GM23338 (cell line): ENCODE data around the gene CDKAL1. TPM values are rescaled to one million over a fixed set of nuclear protein-coding genes. Genes with fewer than 3 reads are reported as not detected.

Source experiments
- ATAC-seq: fragments of 200-7000 bp; cut with Tn5 transposase; 3 replicates; pipeline ENCODE4 v1.9.1; 2020
- DNase-seq: peaks from one replicate; pipeline ENCODE4 v3.0.0-alpha.2; 2015; ENCODE audit warnings: low spot score
- H2AFZ ChIP-seq: fragments of 200-600 bp; sonication (generic); 2 replicates; pipeline ENCODE4 v1.8.0; 2016; ENCODE audit warnings: antibody characterized with exemption, mild to moderate bottlenecking, moderate library complexity
- H3F3A ChIP-seq: fragments of 200-600 bp; sonication (generic); replicated peaks from 2 replicates; pipeline ENCODE4 v1.8.0; 2017; ENCODE audit warnings: antibody characterized with exemption, mixed run types, low read depth
- H3K27ac ChIP-seq: fragments of 200-600 bp; sonication (generic); 2 replicates; pipeline ENCODE4 v1.6.1; 2016; ENCODE audit warnings: low read depth
- H3K27me3 ChIP-seq: fragments of 200-600 bp; sonication (generic); 2 replicates; pipeline ENCODE4 v1.8.0; 2016; ENCODE audit warnings: mild to moderate bottlenecking, mixed run types, moderate library complexity; ENCODE audit not compliant: insufficient read depth
- H3K36me3 ChIP-seq: fragments of 200-600 bp; sonication (generic); 2 replicates; pipeline ENCODE4 v1.8.0; 2016; ENCODE audit warnings: mild to moderate bottlenecking; ENCODE audit not compliant: insufficient read depth
- H3K4me1 ChIP-seq: fragments of 200-600 bp; sonication (generic); 2 replicates; pipeline ENCODE4 v1.8.0; 2016; ENCODE audit warnings: mild to moderate bottlenecking, moderate library complexity; ENCODE audit not compliant: insufficient read depth
- H3K4me2 ChIP-seq: fragments of 200-600 bp; sonication (generic); 2 replicates; pipeline ENCODE4 v1.7.1; 2017; ENCODE audit warnings: mixed run types
- H3K4me3 ChIP-seq: fragments of 200-600 bp; sonication (generic); 2 replicates; pipeline ENCODE4 v1.6.1; 2016; ENCODE audit warnings: mixed run types
- H3K79me2 ChIP-seq: fragments of 200-600 bp; sonication (generic); replicated peaks from 2 replicates; pipeline ENCODE4 v1.8.0; 2017; ENCODE audit warnings: mild to moderate bottlenecking; ENCODE audit not compliant: insufficient read depth
- H3K9me2 ChIP-seq: fragments of 200-600 bp; sonication (generic); 2 replicates; pipeline ENCODE4 v1.8.0; 2017; ENCODE audit not compliant: insufficient read depth
- H4K20me1 ChIP-seq: fragments of 200-600 bp; sonication (generic); replicated peaks from 2 replicates; pipeline ENCODE4 v1.8.0; 2017; ENCODE audit warnings: mild to moderate bottlenecking; ENCODE audit not compliant: insufficient read depth
- H3K27ac Mint-ChIP-seq: 2 replicates; pipeline ENCODE4 v1.8.0; 2020; ENCODE audit warnings: inconsistent platforms, mild to moderate bottlenecking, moderate library complexity, mixed read lengths
- H3K27me3 Mint-ChIP-seq: 3 replicates; pipeline ENCODE4 v1.8.0; 2022; ENCODE audit warnings: low read depth, mild to moderate bottlenecking, moderate library complexity, mixed read lengths, inconsistent platforms; ENCODE audit not compliant: insufficient read depth, poor library complexity
- H3K36me3 Mint-ChIP-seq: 3 replicates; pipeline ENCODE4 v1.8.0; 2021; ENCODE audit warnings: low read depth, mild to moderate bottlenecking, inconsistent platforms, moderate library complexity, mixed read lengths
- H3K4me1 Mint-ChIP-seq: 3 replicates; pipeline ENCODE4 v1.8.0; 2020; ENCODE audit warnings: mild to moderate bottlenecking, inconsistent platforms, mixed read lengths
- H3K4me3 Mint-ChIP-seq: 3 replicates; pipeline ENCODE4 v1.8.0; 2021; ENCODE audit warnings: moderate library complexity, mild to moderate bottlenecking, inconsistent platforms, mixed read lengths
- H3K9me3 Mint-ChIP-seq: 3 replicates; pipeline ENCODE4 v1.8.0; 2020; ENCODE audit warnings: moderate library complexity, mild to moderate bottlenecking, inconsistent platforms, mixed read lengths
- CTCF ChIP-seq, 2 experiments: fragments of 200-600 bp in 1 of 2; sonication (generic) in 1 of 2; conservative IDR thresholded peaks; 2 replicates each; pipeline versions ENCODE4 v1.5.1 to v1.6.1; 2016 to 2017; ENCODE audit warnings: antibody characterized with exemption in 2 of 2, low read depth in 2 of 2, mild to moderate bottlenecking in 2 of 2, moderate library complexity in 1 of 2
- EZH2phosphoT487 ChIP-seq: fragments of 200-600 bp; sonication (generic); IDR thresholded peaks from one replicate; pipeline ENCODE4 v1.8.1; 2018; ENCODE audit warnings: antibody characterized with exemption; ENCODE audit not compliant: unreplicated experiment
- ZNF462 ChIP-seq: fragments of 250-450 bp; sonication (Bioruptor Pico); IDR thresholded peaks from 2 replicates; pipeline ENCODE4 v1.5.0; 2020; ENCODE audit warnings: mild to moderate bottlenecking, moderate library complexity
- polyA plus RNA-seq: library from polyadenylated mRNA; unstranded; fragments of >200 nt; fragmentation: Nextera tagmentation; extraction: Ambion mirVana; gene quantifications from 2 replicates; pipeline ENCODE4 v1.2.1, GENCODE V29; 2016
- total RNA-seq: library from RNA; depleted of rRNA; stranded (reverse); fragments of >200 nt; shearing (Covaris generic); gene quantifications from 2 replicates; pipeline ENCODE4 v1.2.3, GENCODE V29; 2014

Gene CDKAL1
- total and polyA plus RNA-seq, 2 experiments from 2014 or later, result 17.8 to 35.0 TPM

GRCh38 chr6:21228411-21228810 lies 694.2 kb downstream of the CDKAL1 start:
- H3K36me3 ChIP-seq, result no peaks in the 10 kb centered on the region
- Mint-ChIP-seq H3K27ac (no peak overlapping the region), H3K27me3 (peaks cover 3% of the 10 kb centered on the region), H3K36me3 (peaks cover 14% of the 10 kb centered on the region; the same call in 2 of the 3 replicates), H3K9me3 (no peaks in the 10 kb centered on the region; the same call in 2 of the 3 replicates), H3K4me3 (no peak overlapping the region), H3K4me1 (peaks cover 7% of the 10 kb centered on the region)
- no peaks in the 10 kb centered on the region for H3K4me1 ChIP-seq
- H3K9me2 ChIP-seq, result 0 out of 2 replicates have a peak, but pooled peaks cover 4% of the 10 kb centered on the region
- H3F3A ChIP-seq, result no peaks in the 10 kb centered on the region
- no peak overlapping the region for H3K4me2 ChIP-seq
- no peak for ATAC-seq
- no peaks in the 10 kb centered on the region for H3K27me3 ChIP-seq
- DNase-seq, result no peak
- no peak overlapping the region for H3K4me3 ChIP-seq
- no peaks in the 10 kb centered on the region for H3K79me2 ChIP-seq
- no peak overlapping the region for H3K27ac ChIP-seq
- no peaks in the 10 kb centered on the region for H4K20me1 ChIP-seq
- H2AFZ ChIP-seq, result no peak overlapping the region
- no peak for TF ChIP-seq CTCF (conservative IDR thresholded peaks at IDR 0.05; ENCODE audit: low read depth in 2 of 2)
- TF ChIP-seq EZH2phosphoT487, result no peak
- no peak for TF ChIP-seq ZNF462 (CRISPR knock-in tag)
